ENCODE data around the gene IL6R.
A peak's percentile ranks its signal among the peaks of the same experiment; 100 is the strongest.

IL6R gene

DNA sequence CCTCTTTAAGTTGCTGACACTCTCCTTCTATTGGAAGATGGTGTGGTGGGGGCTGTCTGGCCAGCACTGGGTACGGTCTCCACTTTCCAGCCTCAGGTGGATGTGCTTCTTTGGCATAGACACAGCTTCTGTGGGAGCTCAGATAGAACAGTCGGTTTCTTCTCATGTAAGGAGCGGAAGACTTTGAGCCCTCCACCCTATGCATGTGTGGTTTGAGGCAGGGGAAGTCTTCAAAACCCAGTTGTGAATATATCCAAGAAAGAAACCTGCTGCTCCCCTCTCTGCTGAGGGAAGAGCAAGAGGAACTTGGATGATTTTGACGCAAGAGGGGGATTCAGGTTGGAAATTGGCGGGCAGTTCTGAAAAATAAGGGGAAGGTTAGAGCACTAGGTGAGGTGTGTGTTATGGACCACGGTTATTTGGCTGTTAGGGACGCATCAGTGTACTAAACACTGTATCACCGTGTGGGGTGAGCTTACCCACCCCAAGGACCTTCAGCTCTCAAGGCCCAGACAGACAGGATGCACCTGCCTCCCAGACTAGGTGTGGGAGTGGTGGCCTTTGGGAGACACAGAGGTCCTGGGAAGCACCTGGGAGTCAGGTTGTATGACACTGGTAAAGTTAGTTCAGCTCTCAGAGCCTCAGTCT, 36.2 kb downstream of the IL6R start:
- H3K4me3 ChIP-seq (ENCODE audit: extremely low read depth, insufficient read depth, low read length, poor library complexity, severe bottlenecking) = no peak overlapping the region
- H3K36me3 ChIP-seq (ENCODE audit: control insufficient read depth, insufficient read depth, low read length) = no peaks in the 10 kb centered on the region
- WGBS, 2 experiments (ENCODE audit: insufficient coverage in 2 of 2) = 90 to 100% methylated on average over 3 of the region's 8 CpGs
- H3K9me3 ChIP-seq (ENCODE audit: control insufficient read depth, low read length) = no peaks in the 10 kb centered on the region
- peaks cover 47% of the 10 kb centered on the region for H3K4me1 ChIP-seq (ENCODE audit: control insufficient read depth, insufficient read depth, low read length, poor library complexity, severe bottlenecking)
- no peak overlapping the region for H3K27ac ChIP-seq (ENCODE audit: low read depth, low read length, severe bottlenecking)

DNA sequence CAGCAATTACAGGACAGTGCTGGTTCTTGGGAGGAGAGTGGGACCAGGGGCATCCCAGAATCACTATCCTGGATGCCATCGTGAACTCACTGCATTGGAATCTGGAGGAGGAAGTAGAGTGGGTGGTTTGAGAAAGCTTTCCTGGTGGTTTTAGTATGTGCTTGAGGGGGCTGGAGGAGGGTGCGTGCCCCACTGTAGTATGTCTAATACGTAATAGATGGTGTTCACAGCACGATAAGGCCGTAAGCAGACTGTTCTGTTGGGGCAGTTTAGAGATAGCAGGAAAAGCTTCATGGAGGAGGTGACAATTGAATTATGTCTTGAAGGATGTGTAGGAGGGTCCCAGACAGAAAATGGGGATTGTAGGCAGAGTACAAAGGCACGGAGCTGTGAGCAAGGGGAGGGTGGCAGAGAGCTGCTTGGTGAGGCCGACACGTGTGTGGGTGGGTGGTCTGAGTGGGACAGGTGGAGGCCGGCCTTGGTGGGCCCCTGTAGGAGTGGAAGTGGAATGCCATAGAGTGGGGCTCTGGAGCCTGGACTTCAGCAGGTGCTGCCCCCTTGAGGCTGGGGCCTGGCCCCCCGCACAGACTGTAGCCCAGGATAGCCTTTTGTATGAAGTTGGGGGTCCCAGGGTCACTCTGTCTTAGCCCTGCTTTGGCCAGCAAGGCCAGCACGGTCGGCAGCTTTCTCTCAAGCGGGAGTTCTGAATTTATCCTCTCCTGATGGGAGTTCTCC, 37.0 kb downstream of the IL6R start:
- WGBS, 2 experiments (ENCODE audit: insufficient coverage in 2 of 2) = 72 to 74% methylated on average over 12 of the region's 13 CpGs
- peak overlapping the region; percentile 81 for H3K27ac ChIP-seq (ENCODE audit: low read depth, low read length, severe bottlenecking)
- no peak overlapping the region for H3K4me3 ChIP-seq (ENCODE audit: extremely low read depth, insufficient read depth, low read length, poor library complexity, severe bottlenecking)
- H3K9me3 ChIP-seq (ENCODE audit: control insufficient read depth, low read length) = no peaks in the 10 kb centered on the region
- no peaks in the 10 kb centered on the region for H3K36me3 ChIP-seq (ENCODE audit: control insufficient read depth, insufficient read depth, low read length)
- H3K4me1 ChIP-seq (ENCODE audit: control insufficient read depth, insufficient read depth, low read length, poor library complexity, severe bottlenecking) = peaks cover 55% of the 10 kb centered on the region

- Histone ChIP-seq H3K9me3 (ENCODE audit: control insufficient read depth, low read length) (no peaks in the 10 kb centered on the region), H3K27ac (ENCODE audit: low read depth, low read length, severe bottlenecking) (no peak overlapping the region), H3K4me1 (ENCODE audit: control insufficient read depth, insufficient read depth, low read length, poor library complexity, severe bottlenecking) (peaks cover 58% of the 10 kb centered on the region), H3K36me3 (ENCODE audit: control insufficient read depth, insufficient read depth, low read length) (no peaks in the 10 kb centered on the region), H3K4me3 (ENCODE audit: extremely low read depth, insufficient read depth, low read length, poor library complexity, severe bottlenecking) (no peak overlapping the region)
- 94 to 97% methylated on average over 6 to 8 of the region's 8 CpGs for WGBS, 2 experiments (ENCODE audit: insufficient coverage in 2 of 2)
Observed at GRCh38 chr1:154443274-154444013, 38.3 kb downstream of the IL6R start.

GRCh38 chr1:154445040-154445472, 39.9 kb downstream of the IL6R start:
- H3K4me3 ChIP-seq (ENCODE audit: extremely low read depth, insufficient read depth, low read length, poor library complexity, severe bottlenecking) = no peak overlapping the region
- no peaks in the 10 kb centered on the region for H3K9me3 ChIP-seq (ENCODE audit: control insufficient read depth, low read length)
- peaks cover 58% of the 10 kb centered on the region for H3K4me1 ChIP-seq (ENCODE audit: control insufficient read depth, insufficient read depth, low read length, poor library complexity, severe bottlenecking)
- H3K36me3 ChIP-seq (ENCODE audit: control insufficient read depth, insufficient read depth, low read length) = no peaks in the 10 kb centered on the region
- H3K27ac ChIP-seq (ENCODE audit: low read depth, low read length, severe bottlenecking) = no peak overlapping the region
- WGBS, 2 experiments (ENCODE audit: insufficient coverage in 2 of 2) = 80% methylated on average over 1 of the region's 7 CpGs

DNA sequence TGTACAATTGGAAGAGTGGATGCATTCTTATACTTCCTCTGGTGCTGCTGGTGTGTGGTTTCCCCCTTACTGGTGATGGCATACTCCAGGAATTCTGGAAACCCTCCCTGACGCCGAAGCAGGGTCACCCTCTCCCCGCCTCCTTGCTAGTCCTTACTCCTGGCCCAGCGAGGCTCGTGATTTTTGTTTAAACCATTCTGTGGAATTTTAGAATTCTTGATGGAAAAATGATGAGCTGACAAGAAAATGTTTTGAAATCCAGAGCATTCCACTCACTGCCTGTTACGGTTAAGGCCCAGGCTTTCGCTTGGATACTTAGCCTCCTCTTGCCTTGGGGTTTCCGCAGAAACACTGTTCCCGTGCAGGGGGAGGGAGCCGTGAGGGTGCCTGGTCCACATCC, 41.1 kb downstream of the IL6R start:
- Histone ChIP-seq H3K4me1 (ENCODE audit: control insufficient read depth, insufficient read depth, low read length, poor library complexity, severe bottlenecking) (peaks cover 53% of the 10 kb centered on the region), H3K9me3 (ENCODE audit: control insufficient read depth, low read length) (no peaks in the 10 kb centered on the region), H3K36me3 (ENCODE audit: control insufficient read depth, insufficient read depth, low read length) (no peaks in the 10 kb centered on the region), H3K4me3 (ENCODE audit: extremely low read depth, insufficient read depth, low read length, poor library complexity, severe bottlenecking) (no peak overlapping the region), H3K27ac (ENCODE audit: low read depth, low read length, severe bottlenecking) (peak overlapping the region; percentile 1)
- WGBS, 2 experiments (ENCODE audit: insufficient coverage in 2 of 2) = 78% methylated on average over 5 to 8 of the region's 10 CpGs

DNA sequence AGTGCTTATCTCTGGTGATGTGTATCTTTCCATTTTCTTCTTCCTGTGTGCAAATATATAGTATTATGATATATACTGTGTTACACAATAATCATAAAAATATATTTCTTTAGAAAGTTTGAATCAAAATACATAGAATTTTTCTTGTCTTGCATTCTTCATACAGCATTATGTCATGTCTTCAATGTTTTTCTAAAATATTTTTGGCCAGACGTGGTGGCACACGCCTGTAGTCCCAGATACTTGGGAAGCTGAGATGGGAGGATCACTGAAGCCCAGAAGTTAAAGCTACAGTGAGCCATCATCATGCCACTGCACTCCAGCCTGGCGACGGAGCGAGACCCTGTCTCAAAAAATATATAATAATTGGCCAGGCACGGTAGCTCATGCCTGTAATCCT, 41.6 kb downstream of the IL6R start:
- Histone ChIP-seq H3K27ac (ENCODE audit: low read depth, low read length, severe bottlenecking) (no peak overlapping the region), H3K4me1 (ENCODE audit: control insufficient read depth, insufficient read depth, low read length, poor library complexity, severe bottlenecking) (peaks cover 48% of the 10 kb centered on the region), H3K36me3 (ENCODE audit: control insufficient read depth, insufficient read depth, low read length) (no peaks in the 10 kb centered on the region), H3K4me3 (ENCODE audit: extremely low read depth, insufficient read depth, low read length, poor library complexity, severe bottlenecking) (no peak overlapping the region), H3K9me3 (ENCODE audit: control insufficient read depth, low read length) (no peaks in the 10 kb centered on the region)
- WGBS, 2 experiments (ENCODE audit: insufficient coverage in 2 of 2) = 87 to 92% methylated on average over 6 of the region's 6 CpGs

- no peak overlapping the region for H3K27ac ChIP-seq (ENCODE audit: low read depth, low read length, severe bottlenecking)
- 90 to 97% methylated on average over 4 to 6 of the region's 7 CpGs for WGBS, 2 experiments (ENCODE audit: insufficient coverage in 2 of 2)
Observed at GRCh38 chr1:154448331-154448811, 43.2 kb downstream of the IL6R start.

DNA sequence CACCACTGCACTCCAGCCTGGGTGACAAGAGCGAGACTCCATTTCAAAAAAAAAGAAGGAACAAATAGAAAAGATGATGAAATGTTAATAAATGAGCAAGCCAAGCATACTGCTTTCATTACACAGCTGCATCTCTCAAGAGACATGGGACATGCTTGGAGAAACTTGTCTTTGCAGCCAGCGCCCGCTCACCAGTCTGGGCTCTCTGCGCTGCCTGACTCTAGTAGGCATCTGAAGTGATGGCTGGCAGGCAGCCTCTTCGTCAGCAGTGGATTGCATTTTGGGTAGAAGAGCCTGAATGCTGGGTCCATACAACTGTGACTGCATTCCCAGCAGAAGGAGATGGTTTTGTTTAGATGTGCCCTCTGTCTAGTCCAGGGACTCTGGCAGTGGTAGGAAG, 48.0 kb downstream of the IL6R start:
- Histone ChIP-seq H3K27ac (ENCODE audit: low read depth, low read length, severe bottlenecking) (no peak overlapping the region), H3K4me1 (ENCODE audit: control insufficient read depth, insufficient read depth, low read length, poor library complexity, severe bottlenecking) (peaks cover 11% of the 10 kb centered on the region), H3K4me3 (ENCODE audit: extremely low read depth, insufficient read depth, low read length, poor library complexity, severe bottlenecking) (no peak overlapping the region), H3K36me3 (ENCODE audit: control insufficient read depth, insufficient read depth, low read length) (no peaks in the 10 kb centered on the region), H3K9me3 (ENCODE audit: control insufficient read depth, low read length) (no peaks in the 10 kb centered on the region)
- 96 to 100% methylated on average over 3 to 5 of the region's 5 CpGs for WGBS, 2 experiments (ENCODE audit: insufficient coverage in 2 of 2)

More at GRCh38 chr1:154448331-154448811, 43.2 kb downstream of the IL6R start:
- H3K4me3 ChIP-seq (ENCODE audit: extremely low read depth, insufficient read depth, low read length, poor library complexity, severe bottlenecking) = no peak overlapping the region
- no peaks in the 10 kb centered on the region for H3K9me3 ChIP-seq (ENCODE audit: control insufficient read depth, low read length)
- H3K4me1 ChIP-seq (ENCODE audit: control insufficient read depth, insufficient read depth, low read length, poor library complexity, severe bottlenecking) = peaks cover 34% of the 10 kb centered on the region
- H3K36me3 ChIP-seq (ENCODE audit: control insufficient read depth, insufficient read depth, low read length) = no peaks in the 10 kb centered on the region

DNA sequence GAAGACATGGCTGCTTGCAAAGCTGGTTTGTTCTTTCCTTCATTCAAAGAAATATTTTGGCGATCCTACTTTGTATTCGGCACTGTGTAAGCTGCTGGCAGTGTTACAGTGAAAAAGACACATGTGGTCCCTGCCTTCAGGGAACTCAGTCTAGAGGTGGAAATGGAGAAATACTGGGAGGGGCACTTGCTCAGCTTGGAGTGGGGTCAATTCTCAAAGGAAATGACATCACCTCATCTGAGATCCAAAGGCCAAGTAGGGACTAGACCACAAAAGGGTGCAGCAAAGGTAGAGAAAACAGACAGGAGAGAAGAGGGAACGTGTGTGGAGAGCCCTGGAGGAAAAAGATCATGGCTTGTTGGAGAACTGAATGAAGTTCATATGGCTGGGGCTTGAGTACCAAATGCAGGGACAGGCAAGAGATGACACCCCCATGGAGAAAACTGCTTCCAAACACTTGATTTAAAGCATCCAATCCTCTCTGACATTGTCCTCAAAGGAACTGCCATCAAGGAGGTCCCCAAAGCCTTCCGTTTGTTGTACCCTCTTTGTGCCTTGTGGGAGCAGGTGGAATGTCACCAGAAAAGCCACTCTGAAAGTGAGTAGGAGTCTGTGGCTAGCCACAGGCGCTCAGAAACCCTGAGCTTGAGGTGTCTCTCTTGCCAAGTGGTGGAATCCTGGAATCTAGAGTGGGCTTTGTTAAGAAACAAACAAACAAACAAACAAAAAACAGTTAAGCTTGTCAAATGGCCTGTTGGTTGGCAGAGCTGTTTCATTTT, 48.6 kb downstream of the IL6R start:
- Histone ChIP-seq H3K9me3 (ENCODE audit: control insufficient read depth, low read length) (no peaks in the 10 kb centered on the region), H3K27ac (ENCODE audit: low read depth, low read length, severe bottlenecking) (no peak overlapping the region), H3K4me3 (ENCODE audit: extremely low read depth, insufficient read depth, low read length, poor library complexity, severe bottlenecking) (no peak overlapping the region), H3K4me1 (ENCODE audit: control insufficient read depth, insufficient read depth, low read length, poor library complexity, severe bottlenecking) (peaks cover 8% of the 10 kb centered on the region), H3K36me3 (ENCODE audit: control insufficient read depth, insufficient read depth, low read length) (no peaks in the 10 kb centered on the region)
- 56 to 87% methylated on average over 1 to 4 of the region's 5 CpGs for WGBS, 2 experiments (ENCODE audit: insufficient coverage in 2 of 2)

GRCh38 chr1:154454386-154455120, 49.4 kb downstream of the IL6R start:
- 89 to 98% methylated on average over 2 to 3 of the region's 5 CpGs for WGBS, 2 experiments (ENCODE audit: insufficient coverage in 2 of 2)
- H3K36me3 ChIP-seq (ENCODE audit: control insufficient read depth, insufficient read depth, low read length) = no peaks in the 10 kb centered on the region
- H3K9me3 ChIP-seq (ENCODE audit: control insufficient read depth, low read length) = no peaks in the 10 kb centered on the region
- no peak overlapping the region for H3K27ac ChIP-seq (ENCODE audit: low read depth, low read length, severe bottlenecking)
- peaks cover 8% of the 10 kb centered on the region for H3K4me1 ChIP-seq (ENCODE audit: control insufficient read depth, insufficient read depth, low read length, poor library complexity, severe bottlenecking)
- no peak overlapping the region for H3K4me3 ChIP-seq (ENCODE audit: extremely low read depth, insufficient read depth, low read length, poor library complexity, severe bottlenecking)

Measured in mesodermal cell (in vitro differentiated cells).